ENCODE measurements around the gene CDK5. TPM values are rescaled to one million over a fixed set of nuclear protein-coding genes. Genes with fewer than 3 reads are reported as not detected.

The CDK5 gene
- total and polyA plus RNA-seq, 2 of the 13 experiments (the other 11 are each of a cell fraction or from before 2014, with no cell fraction given), result 16.4 to 21.3 TPM

GRCh38 chr7:151085691-151086620 is 28.3 kb upstream of the CDK5 start, which contains the start of gene AGAP3 (continued):
- TF ChIP-seq ZNF784 (CRISPR knock-in tag; IDR thresholded peaks at IDR 0.05; ENCODE audit: borderline replicate concordance), result no peak
- TF ChIP-seq ZNF687 (CRISPR knock-in tag; IDR thresholded peaks at IDR 0.05), result peak; percentile 90
- TF ChIP-seq ZNF275 (CRISPR knock-in tag; IDR thresholded peaks at IDR 0.05; ENCODE audit: borderline replicate concordance), result no peak
- TF ChIP-seq ZNF564 (CRISPR knock-in tag; IDR thresholded peaks at IDR 0.05), result no peak; the same call in 1 of the 2 replicates
- no peak for TF ChIP-seq MZF1 (CRISPR knock-in tag; IDR thresholded peaks at IDR 0.05; ENCODE audit: borderline replicate concordance)
- TF ChIP-seq HIVEP1 (CRISPR knock-in tag; IDR thresholded peaks at IDR 0.05), result 0 out of 2 replicates have a peak, but pooled peaks have one; percentile 46
- no peak for TF ChIP-seq ZNF253 (CRISPR knock-in tag; IDR thresholded peaks at IDR 0.05; ENCODE audit: borderline replicate concordance)
- TF ChIP-seq, protein P1, sequence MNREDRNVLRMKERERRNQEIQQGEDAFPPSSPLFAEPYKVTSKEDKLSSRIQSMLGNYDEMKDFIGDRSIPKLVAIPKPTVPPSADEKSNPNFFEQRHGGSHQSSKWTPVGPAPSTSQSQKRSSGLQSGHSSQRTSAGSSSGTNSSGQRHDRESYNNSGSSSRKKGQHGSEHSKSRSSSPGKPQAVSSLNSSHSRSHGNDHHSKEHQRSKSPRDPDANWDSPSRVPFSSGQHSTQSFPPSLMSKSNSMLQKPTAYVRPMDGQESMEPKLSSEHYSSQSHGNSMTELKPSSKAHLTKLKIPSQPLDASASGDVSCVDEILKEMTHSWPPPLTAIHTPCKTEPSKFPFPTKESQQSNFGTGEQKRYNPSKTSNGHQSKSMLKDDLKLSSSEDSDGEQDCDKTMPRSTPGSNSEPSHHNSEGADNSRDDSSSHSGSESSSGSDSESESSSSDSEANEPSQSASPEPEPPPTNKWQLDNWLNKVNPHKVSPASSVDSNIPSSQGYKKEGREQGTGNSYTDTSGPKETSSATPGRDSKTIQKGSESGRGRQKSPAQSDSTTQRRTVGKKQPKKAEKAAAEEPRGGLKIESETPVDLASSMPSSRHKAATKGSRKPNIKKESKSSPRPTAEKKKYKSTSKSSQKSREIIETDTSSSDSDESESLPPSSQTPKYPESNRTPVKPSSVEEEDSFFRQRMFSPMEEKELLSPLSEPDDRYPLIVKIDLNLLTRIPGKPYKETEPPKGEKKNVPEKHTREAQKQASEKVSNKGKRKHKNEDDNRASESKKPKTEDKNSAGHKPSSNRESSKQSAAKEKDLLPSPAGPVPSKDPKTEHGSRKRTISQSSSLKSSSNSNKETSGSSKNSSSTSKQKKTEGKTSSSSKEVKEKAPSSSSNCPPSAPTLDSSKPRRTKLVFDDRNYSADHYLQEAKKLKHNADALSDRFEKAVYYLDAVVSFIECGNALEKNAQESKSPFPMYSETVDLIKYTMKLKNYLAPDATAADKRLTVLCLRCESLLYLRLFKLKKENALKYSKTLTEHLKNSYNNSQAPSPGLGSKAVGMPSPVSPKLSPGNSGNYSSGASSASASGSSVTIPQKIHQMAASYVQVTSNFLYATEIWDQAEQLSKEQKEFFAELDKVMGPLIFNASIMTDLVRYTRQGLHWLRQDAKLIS (CRISPR knock-in tag; IDR thresholded peaks at IDR 0.05), result no peak
- TF ChIP-seq ZNF746 (CRISPR knock-in tag; IDR thresholded peaks at IDR 0.05), result peak; percentile 60; the same call in 1 of the 2 replicates
- peak; percentile 41 to 73; a peak in 2 of 4 replicates for TF ChIP-seq HMGXB4 (CRISPR knock-in tag; IDR thresholded peaks at IDR 0.05; ENCODE audit: borderline replicate concordance in 1 of 2, low read depth in 1 of 2)
- peak; percentile 54; the same call in 1 of the 2 replicates for TF ChIP-seq ZNF749 (CRISPR knock-in tag; IDR thresholded peaks at IDR 0.05; ENCODE audit: borderline replicate concordance)
- no peak for TF ChIP-seq TSC22D2 (CRISPR knock-in tag; IDR thresholded peaks at IDR 0.05; ENCODE audit: borderline replicate concordance)
- TF ChIP-seq ISL2 (CRISPR knock-in tag; IDR thresholded peaks at IDR 0.05), result 0 out of 2 replicates have a peak, but pooled peaks have one; percentile 22
- no peak for TF ChIP-seq MBD4 (IDR thresholded peaks at IDR 0.05; ENCODE audit: borderline replicate concordance, low read length)

All from HepG2 (cell line).